ENCODE measurements around the gene TBC1D12. TPM values are rescaled to one million over a fixed set of nuclear protein-coding genes. Genes with fewer than 3 reads are reported as not detected.

TBC1D12 gene
- total RNA-seq, 4 donors from 2014 or later = 7.4 to 11.4 (median 7.8) TPM

GRCh38 chr10:94424714-94425337 is 22.5 kb downstream of the TBC1D12 start:
- Histone ChIP-seq H3K4me3 (no peak overlapping the region), H3K36me3 (no peaks in the 10 kb centered on the region), H3K27ac (no peak overlapping the region), H3K4me1 (peaks cover 0 to 7% of the 10 kb centered on the region in 2 donors), H3K27me3 (no peaks in the 10 kb centered on the region), H3K9me3 (no peaks in the 10 kb centered on the region)
- intact Hi-C loops (cut with DNase I; ENCODE audit: low total_unique reads) = no loop called here
- in situ Hi-C loops (cut with MboI; ENCODE audit: low sequenced_read_pairs in 4 of 4) = no loop called here
- DNase-seq (no peak), ATAC-seq (no peak)
- TF ChIP-seq POLR2A (IDR thresholded peaks at IDR 0.05) (no peak), CTCF (IDR thresholded peaks at IDR 0.05 in 4 of 5, conservative IDR thresholded peaks at IDR 0.05 in 1 of 5) (no peak)

GRCh38 chr10:94425942-94426341 is 23.6 kb downstream of the TBC1D12 start:
- intact Hi-C loops (cut with DNase I; ENCODE audit: low total_unique reads) = no loop called here
- ATAC-seq (no peak), DNase-seq (no peak)
- in situ Hi-C loops (cut with MboI; ENCODE audit: low sequenced_read_pairs in 4 of 4) = no loop called here
- H3K4me3 ChIP-seq = no peak overlapping the region
- peaks cover 7 to 9% of the 10 kb centered on the region in 2 donors for H3K4me1 ChIP-seq
- no peaks in the 10 kb centered on the region for H3K36me3 ChIP-seq
- H3K27ac ChIP-seq = no peak overlapping the region
- no peaks in the 10 kb centered on the region for H3K27me3 ChIP-seq
- H3K9me3 ChIP-seq = no peaks in the 10 kb centered on the region
- TF ChIP-seq POLR2A (IDR thresholded peaks at IDR 0.05) (no peak), CTCF (IDR thresholded peaks at IDR 0.05 in 4 of 5, conservative IDR thresholded peaks at IDR 0.05 in 1 of 5) (no peak)

GRCh38 chr10:94427166-94427565 is 24.8 kb downstream of the TBC1D12 start:
- no peak for ATAC-seq
- no peaks in the 10 kb centered on the region for H3K36me3 ChIP-seq
- in situ Hi-C loops (cut with MboI; ENCODE audit: low sequenced_read_pairs in 4 of 4) (no loop called here), intact Hi-C loops (cut with DNase I; ENCODE audit: low total_unique reads) (no loop called here)
- TF ChIP-seq POLR2A (IDR thresholded peaks at IDR 0.05) (no peak), CTCF (IDR thresholded peaks at IDR 0.05 in 4 of 5, conservative IDR thresholded peaks at IDR 0.05 in 1 of 5) (no peak)
- no peak for DNase-seq
- H3K4me3 ChIP-seq = no peak overlapping the region
- H3K27ac ChIP-seq = no peak overlapping the region
- H3K9me3 ChIP-seq = no peaks in the 10 kb centered on the region
- peaks cover 9 to 14% of the 10 kb centered on the region in 2 donors for H3K4me1 ChIP-seq
- no peaks in the 10 kb centered on the region for H3K27me3 ChIP-seq

- intact Hi-C loops (cut with DNase I; ENCODE audit: low total_unique reads) = no loop called here
- in situ Hi-C loops (cut with MboI; ENCODE audit: low sequenced_read_pairs in 4 of 4) = no loop called here
- ATAC-seq = peak in 1 of 2 donors; percentile 33
These were observed 26.7 kb downstream of the TBC1D12 start for GRCh38 chr10:94428766-94429707.

More at GRCh38 chr10:94428766-94429707, 26.7 kb downstream of the TBC1D12 start:
- Histone ChIP-seq H3K36me3 (no peaks in the 10 kb centered on the region), H3K27ac (no peak overlapping the region), H3K4me3 (no peak overlapping the region), H3K4me1 (peaks cover 9 to 15% of the 10 kb centered on the region in 2 donors), H3K9me3 (no peaks in the 10 kb centered on the region), H3K27me3 (no peaks in the 10 kb centered on the region)
- no peak for DNase-seq
- TF ChIP-seq POLR2A (IDR thresholded peaks at IDR 0.05) = no peak
- no peak for TF ChIP-seq CTCF (IDR thresholded peaks at IDR 0.05 in 4 of 5, conservative IDR thresholded peaks at IDR 0.05 in 1 of 5)

Data from gastrocnemius medialis (tissue), 4 donors.